Ovary (tissue), 9 donors: ENCODE data around the gene TMIGD3. TPM values are rescaled to one million over a fixed set of nuclear protein-coding genes. Genes with fewer than 3 reads are reported as not detected.

Source experiments
- DNase-seq, 5 donors: peaks; one replicate each; pipeline ENCODE4 v3.0.0-alpha.2; 2019 to 2020
- H3K27ac ChIP-seq, 2 donors: fragments of 200-600 bp; one replicate each; pipeline versions ENCODE4 v1.5.1 to v1.8.0; 2019 to 2022
- H3K27me3 ChIP-seq: fragments of 200-600 bp; one replicate; pipeline ENCODE4 v1.8.0; 2022
- H3K36me3 ChIP-seq: fragments of 200-600 bp; sonication (generic); one replicate; pipeline ENCODE4 v1.5.1; 2019
- H3K4me1 ChIP-seq: one replicate; pipeline ENCODE4 v1.8.1; 2013; ENCODE audit warnings: mild to moderate bottlenecking, moderate library complexity; ENCODE audit not compliant: insufficient read depth
- H3K4me3 ChIP-seq: fragments of 200-600 bp; sonication (generic); one replicate; pipeline ENCODE4 v1.5.1; 2017
- H3K9me3 ChIP-seq, 2 donors: fragments of 200-600 bp in 1 of 2; sonication (generic) in 1 of 2; one replicate each; pipeline versions ENCODE4 v1.5.1 to v1.8.1; 2013 to 2019; ENCODE audit warnings: mild to moderate bottlenecking in 1 of 2, moderate library complexity in 1 of 2
- CTCF ChIP-seq, 3 donors: fragments of 450-650 bp in 2 of 3; fragments of 200-600 bp in 1 of 3; IDR thresholded peaks; one replicate each; pipeline versions ENCODE4 v1.5.1 to v1.8.0; 2016 to 2022; ENCODE audit warnings: antibody characterized with exemption in 3 of 3, mild to moderate bottlenecking in 1 of 3
- EP300 ChIP-seq: sonication (generic); formaldehyde crosslinking; IDR thresholded peaks from one replicate; pipeline ENCODE4 v1.6.1; 2017; ENCODE audit warnings: antibody characterized with exemption
- POLR2A ChIP-seq: fragments of 450-650 bp; IDR thresholded peaks from one replicate; pipeline ENCODE4 v1.6.1; 2017; ENCODE audit warnings: antibody characterized with exemption, mild to moderate bottlenecking, moderate library complexity
- WGBS, 3 donors: extraction: QIAGEN DNeasy Blood & Tissue Kit in 1 of 3; methylation state at CpG; one replicate each; pipeline versions ENCODE4 v1.1.5 to v1.1.7; 2013 to 2017; 5-methylcytosine and 5-hydroxymethylcytosine counted together
- intact Hi-C, 4 donors: fragments of 100-400 bp; cut with DNase I; formaldehyde crosslinking; loops; one replicate each; pipeline versions ENCODE4 v1.11.0 to v1.15.1; 2022 to 2023
- polyA plus RNA-seq, 2 donors: library from polyadenylated mRNA; stranded (reverse); fragments of 200-250 nt in 1 of 2; fragments of 350-450 nt in 1 of 2; fragmentation: Illumina TruSeq in 1 of 2; extraction: RNeasy Lipid Tissue Mini Kit (QIAGEN cat#74804) in 1 of 2; gene quantifications; one replicate each; pipeline ENCODE4 v1.2.3, GENCODE V29; 2013 to 2014
- total RNA-seq, 7 donors: library from RNA; depleted of rRNA in 2 of 7; stranded (reverse); fragments of >200 nt in 2 of 7; fragmentation: NEBNext Ultra II Directional in 3 of 7; extraction: Animal tissue kit (Norgen Biotek cat#: 25700) in 3 of 7; gene quantifications; one replicate each; pipeline versions ENCODE4 v1.1.0 to v1.2.4, GENCODE V29; 2016 to 2023
- donor health status: DM: no; HTN: no; CAD: no; lungs with moderate emphysema.
- donor health status: DM: no; HTN: no; CAD: no.
- donor health status: Bipolar disorder and iron deficiency.
- donor health status: DM: yes; HTN: yes; CAD: no.
- donor health status: DM: no; HTN: no; CAD: no.
- donor health status: DM: yes; HTN: yes; CAD: no.

Gene TMIGD3
- total and polyA plus RNA-seq, 9 donors = 0.78 to 3.2 (median 2.6) TPM; not detected in 2

- Histone ChIP-seq H3K9me3 (no peaks in the 10 kb centered on the region), H3K36me3 (no peaks in the 10 kb centered on the region), H3K4me3 (no peak overlapping the region), H3K27me3 (no peaks in the 10 kb centered on the region), H3K27ac (no peak overlapping the region), H3K4me1 (no peaks in the 10 kb centered on the region)
- no peak for DNase-seq
- intact Hi-C loops = no loop called here
- no peak for TF ChIP-seq CTCF (IDR thresholded peaks at IDR 0.05)
- TF ChIP-seq EP300 = no peak
- no peak for TF ChIP-seq POLR2A
- whole genome bisulfite sequencing, 3 donors = 69 to 75% (median 69%) methylated on average over 14 of the region's 14 CpGs
These were observed 38.8 kb upstream of the TMIGD3 start for GRCh38 chr1:111542187-111542586.

GRCh38 chr1:111541721-111542120 is 38.3 kb upstream of the TMIGD3 start:
- no peak for TF ChIP-seq CTCF (IDR thresholded peaks at IDR 0.05)
- TF ChIP-seq EP300 = no peak
- TF ChIP-seq POLR2A = no peak
- intact Hi-C loops = no loop called here
- no peak overlapping the region for H3K4me3 ChIP-seq
- H3K27ac ChIP-seq = no peak overlapping the region
- no peaks in the 10 kb centered on the region for H3K27me3 ChIP-seq
- H3K36me3 ChIP-seq = no peaks in the 10 kb centered on the region
- DNase-seq = no peak
- H3K4me1 ChIP-seq = no peaks in the 10 kb centered on the region
- H3K9me3 ChIP-seq = no peaks in the 10 kb centered on the region
- WGBS, 3 donors = 78 to 85% (median 80%) methylated on average over 4 of the region's 4 CpGs

DNA sequence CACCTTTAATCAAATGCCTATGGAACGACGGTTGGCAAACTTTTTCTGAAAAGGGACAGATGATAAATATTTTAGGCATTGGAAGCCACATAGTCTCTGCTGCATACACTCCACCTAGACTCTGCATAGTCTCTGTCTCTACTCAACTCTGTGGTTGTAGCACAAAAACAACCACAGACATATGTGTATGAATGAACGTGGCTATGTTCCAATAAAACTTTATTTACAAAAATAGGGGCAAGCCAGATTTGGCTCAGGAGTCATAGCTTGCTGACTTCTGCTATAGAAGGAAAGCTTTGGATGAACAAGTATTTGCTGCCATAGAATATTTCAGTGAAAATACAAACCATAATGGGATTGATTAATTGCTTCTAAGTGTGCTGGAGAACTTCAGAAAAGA is 37.5 kb upstream of the TMIGD3 start:
- DNase-seq = no peak
- no peaks in the 10 kb centered on the region for H3K4me1 ChIP-seq
- no peaks in the 10 kb centered on the region for H3K27me3 ChIP-seq
- H3K27ac ChIP-seq = no peak overlapping the region
- TF ChIP-seq CTCF (IDR thresholded peaks at IDR 0.05) (no peak), EP300 (no peak), POLR2A (no peak)
- WGBS, 3 donors = 73 to 83% (median 76%) methylated on average over 3 of the region's 3 CpGs
- H3K36me3 ChIP-seq = no peaks in the 10 kb centered on the region
- intact Hi-C loops = no loop called here
- H3K4me3 ChIP-seq = no peak overlapping the region
- no peaks in the 10 kb centered on the region for H3K9me3 ChIP-seq

DNA sequence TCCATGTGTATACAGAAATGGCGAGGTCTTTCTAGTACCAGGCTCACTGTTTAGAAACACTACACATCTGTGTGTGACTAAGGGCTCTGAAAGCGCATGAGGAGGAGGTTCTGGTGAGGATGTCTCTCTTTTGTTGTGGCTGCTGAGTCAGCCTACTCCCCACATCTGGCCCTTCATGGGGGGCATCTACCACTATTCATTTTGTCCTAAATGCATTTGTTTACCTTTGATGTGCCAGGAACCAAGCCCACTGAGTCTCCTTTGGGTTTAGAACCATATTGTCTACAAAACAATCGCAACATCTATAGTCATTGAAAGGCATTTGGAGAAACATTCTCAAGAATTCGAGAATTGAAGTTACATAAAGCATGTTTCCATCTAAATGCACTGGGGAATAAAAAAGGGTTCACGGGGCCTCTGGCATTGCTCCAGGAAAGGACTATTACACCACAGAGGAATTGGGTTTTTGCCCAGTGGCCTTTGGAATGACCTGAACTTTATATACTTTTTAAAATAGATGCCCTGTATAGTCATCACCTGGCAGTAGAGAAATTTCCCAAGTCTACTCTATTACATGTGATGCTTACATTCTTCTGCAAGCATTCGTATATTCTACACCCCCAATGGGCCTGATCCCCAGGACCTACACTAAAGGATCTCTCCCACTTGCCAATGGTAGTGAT is 35.1 kb upstream of the TMIGD3 start:
- Histone ChIP-seq H3K36me3 (no peaks in the 10 kb centered on the region), H3K27me3 (no peaks in the 10 kb centered on the region), H3K9me3 (no peaks in the 10 kb centered on the region), H3K4me1 (no peaks in the 10 kb centered on the region), H3K27ac (no peak overlapping the region), H3K4me3 (no peak overlapping the region)
- intact Hi-C loops = no loop called here
- DNase-seq = no peak
- WGBS, 3 donors = 77 to 84% (median 82%) methylated on average over 6 of the region's 6 CpGs
- no peak for TF ChIP-seq CTCF (IDR thresholded peaks at IDR 0.05)
- TF ChIP-seq POLR2A = no peak
- no peak for TF ChIP-seq EP300
